HT1080 (cell line): Measurements from ENCODE around the gene WNT9A. TPM values are rescaled to one million over a fixed set of nuclear protein-coding genes. Genes with fewer than 3 reads are reported as not detected.
"Not testable (repeated sequence)": the region's sequence is repeated elsewhere in the genome, so short reads cannot be mapped to it uniquely, and the experiment has no call there.

Experiments
- DNase-seq: peaks from one replicate; pipeline ENCODE4 v3.0.0-alpha.2; 2015; ENCODE audit warnings: low read depth
- small RNA-seq: library from RNA; depleted of rRNA; stranded (forward); fragments of <200 nt; gene quantifications from one replicate; pipeline ENCODE3, GENCODE V24; 2014
- total RNA-seq: library from RNA; depleted of rRNA; stranded (reverse); fragments of >200 nt; shearing (Covaris generic); gene quantifications from 2 replicates; pipeline ENCODE4 v1.2.3, GENCODE V29; 2014; rRNA removed

The WNT9A gene
- total RNA-seq, 1 experiment from 2014 or later, result 0.68 TPM

DNA sequence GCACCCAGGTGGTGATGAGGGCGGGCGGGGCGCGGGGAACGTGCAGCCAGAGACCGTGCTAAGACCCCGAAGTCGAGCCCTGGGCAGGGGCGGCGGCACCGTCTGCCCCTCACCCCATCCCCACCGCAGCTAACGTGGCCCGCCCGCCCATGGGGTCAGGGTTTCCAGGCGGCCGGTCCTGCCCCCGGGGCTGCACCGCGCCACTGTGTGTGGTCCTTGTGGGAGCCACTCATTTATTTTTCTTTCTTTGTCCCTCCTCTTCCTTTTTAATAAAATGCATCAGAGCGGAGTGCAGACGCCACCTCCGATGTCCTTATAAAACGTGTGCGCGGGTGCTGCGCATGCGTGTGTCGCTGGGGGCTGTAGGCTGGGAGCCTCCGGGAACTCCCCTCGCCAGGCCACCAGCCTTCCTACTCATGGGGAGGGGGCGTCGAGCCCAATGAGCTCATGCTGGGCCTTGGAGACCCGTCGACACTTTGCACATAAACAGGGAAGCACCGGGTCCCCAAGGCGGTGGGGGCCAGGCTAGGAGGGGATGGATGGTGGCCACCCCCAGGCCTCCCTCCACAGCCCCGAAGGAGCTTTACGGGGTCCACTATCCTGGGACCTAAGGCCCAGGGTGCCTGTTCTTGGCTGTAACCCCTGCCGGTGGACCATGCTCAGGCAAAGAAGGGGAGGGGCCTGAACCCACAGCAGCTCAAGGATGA, 59.9 kb downstream of the WNT9A start:
- no peak for DNase-seq

GRCh38 chr1:227886993-227887696, 60.6 kb downstream of the WNT9A start:
- no peak for DNase-seq

DNA sequence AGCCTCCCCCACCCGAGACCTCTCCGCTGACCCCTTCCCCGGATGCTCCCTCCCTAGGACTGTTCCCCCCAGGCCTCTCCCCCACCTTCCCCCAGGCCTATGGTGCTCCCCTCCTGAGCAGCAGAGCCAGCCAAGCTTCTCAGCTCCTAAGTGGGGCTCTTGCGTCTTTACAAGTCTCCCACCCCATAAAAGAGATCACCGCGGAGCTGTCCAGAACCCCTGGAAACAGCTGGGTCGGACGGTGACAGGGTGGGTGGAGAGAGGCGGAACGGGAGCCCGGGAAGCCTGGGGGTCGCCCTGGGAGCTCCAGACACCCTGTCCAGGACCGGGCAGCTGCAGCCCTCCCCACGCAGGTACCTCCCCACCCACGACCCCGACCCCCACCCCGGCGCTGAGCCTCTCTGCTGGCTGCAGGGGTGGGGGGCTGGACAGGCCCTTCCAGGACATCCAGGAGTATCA, 61.2 kb downstream of the WNT9A start:
- DNase-seq, result no peak

DNA sequence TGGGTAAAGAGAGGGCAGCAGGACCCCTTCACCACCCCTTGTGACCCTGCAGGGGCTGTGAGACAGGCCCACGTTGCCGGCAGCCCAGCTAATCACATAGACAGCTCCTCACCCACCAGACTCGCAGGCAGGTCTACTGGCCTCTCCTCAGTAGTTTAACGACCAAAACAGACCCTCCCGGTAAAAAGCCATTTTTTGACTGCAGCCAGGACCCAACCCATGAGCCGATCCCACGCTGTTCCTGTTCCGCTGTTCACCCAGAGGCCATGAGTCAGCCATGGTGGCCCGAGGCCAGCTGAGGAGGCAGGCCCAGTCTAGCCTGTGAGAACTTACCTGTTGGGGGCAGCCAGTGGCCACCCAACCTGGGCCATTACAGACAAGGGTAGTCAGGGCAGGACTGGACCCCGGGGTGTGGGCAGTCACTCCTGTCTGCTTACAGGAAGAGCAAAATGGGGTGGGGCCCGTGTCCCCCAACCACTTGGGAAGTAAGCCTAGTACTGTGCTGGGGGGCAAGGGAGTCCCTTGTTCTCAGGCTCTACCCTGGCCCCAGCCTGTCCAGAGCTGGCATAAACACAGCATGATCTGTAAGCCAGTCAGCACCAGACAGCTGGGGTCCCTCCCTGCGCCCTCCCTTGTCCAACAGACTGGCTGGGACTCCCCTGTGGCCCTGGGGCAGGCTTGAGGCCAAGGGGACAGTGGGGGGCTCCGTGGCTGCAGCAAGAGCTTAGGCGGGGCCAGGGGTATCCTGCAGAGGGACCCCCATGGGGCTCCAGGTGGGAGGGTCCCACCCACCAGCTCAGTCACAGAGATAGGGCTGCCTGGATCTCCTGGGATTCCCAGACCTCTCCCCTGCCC, 61.9 kb downstream of the WNT9A start:
- peak; percentile 53 for DNase-seq

- DNase-seq, result no peak
These were observed 62.5 kb downstream of the WNT9A start for GRCh38 chr1:227885135-227885647.

GRCh38 chr1:227884370-227885134, 63.2 kb downstream of the WNT9A start:
- no peak for DNase-seq

GRCh38 chr1:227883641-227884301, 64.0 kb downstream of the WNT9A start:
- no peak for DNase-seq

DNA sequence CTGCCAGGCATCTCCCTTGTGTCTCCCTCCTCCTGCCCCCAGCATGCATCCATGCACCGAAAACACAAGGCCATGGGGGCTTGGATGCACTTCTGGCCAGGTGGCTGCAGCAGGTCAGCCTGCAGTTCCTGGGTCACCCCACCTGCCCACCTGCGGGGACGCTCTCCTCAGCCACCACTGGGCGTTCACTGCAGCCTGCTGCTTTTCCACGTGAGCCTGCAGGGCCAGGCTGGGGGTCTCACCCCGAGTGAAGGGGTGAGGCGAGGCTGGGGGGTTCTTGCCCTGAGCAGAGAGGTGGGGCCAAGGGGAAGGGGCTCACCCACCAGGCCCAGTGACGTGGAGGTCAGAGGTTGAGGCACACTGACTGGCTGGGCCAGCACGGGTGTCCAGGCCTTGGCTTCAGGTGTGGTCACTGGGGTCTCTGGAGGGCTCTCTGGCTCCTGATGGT, 64.6 kb downstream of the WNT9A start:
- no peak for DNase-seq

DNA sequence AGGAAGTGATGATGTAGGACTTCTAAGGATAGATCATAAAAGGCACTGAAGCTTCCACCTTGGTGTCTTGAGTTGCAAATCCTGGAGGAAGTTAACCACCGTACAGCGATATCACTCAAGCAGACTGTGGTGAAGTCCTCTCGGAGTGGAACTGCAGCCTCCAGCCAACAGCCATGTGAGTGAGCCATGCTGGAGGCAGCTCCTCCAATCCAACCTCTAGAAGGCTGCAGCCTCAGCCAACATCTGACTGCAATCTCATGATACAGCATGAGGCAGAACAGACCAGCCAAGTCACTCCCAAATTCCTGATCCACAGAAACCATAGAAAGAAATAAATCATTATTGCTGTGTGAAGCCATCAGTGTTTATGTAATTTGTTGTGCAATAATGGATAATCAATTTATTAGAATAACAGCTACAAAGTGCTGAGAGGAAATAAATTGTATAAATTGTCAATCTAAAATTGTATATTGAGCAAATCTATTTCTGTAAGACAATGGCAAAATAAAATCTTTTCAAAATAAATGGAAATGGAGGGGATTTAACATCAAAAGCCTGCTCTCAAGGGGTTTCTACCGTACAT, 67.3 kb downstream of the WNT9A start:
- DNase-seq, result no peak

GRCh38 chr1:227877810-227878209, 69.9 kb downstream of the WNT9A start:
- not testable (repeated sequence) for DNase-seq

DNA sequence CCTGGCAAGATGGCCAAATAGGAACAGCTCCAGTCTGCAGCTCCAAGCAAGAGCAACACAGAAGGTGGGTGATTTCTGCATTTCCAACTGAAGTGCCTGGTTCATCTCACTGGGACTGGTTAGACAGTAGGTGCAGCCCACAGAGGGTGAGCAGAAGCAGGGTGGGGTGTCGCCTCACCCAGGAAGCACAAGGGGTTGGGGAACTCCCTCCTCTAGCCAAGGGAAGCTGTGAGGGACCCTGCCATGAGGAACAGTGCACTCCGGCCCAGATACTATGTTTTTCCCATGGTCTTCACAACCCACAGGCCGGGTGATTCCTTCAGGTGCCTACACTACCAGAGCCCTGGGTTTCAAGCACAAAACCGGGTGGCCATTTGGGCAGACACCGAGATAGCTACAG, 75.8 kb downstream of the WNT9A start:
- DNase-seq, result not testable (repeated sequence)

- DNase-seq, result no peak
These were observed 77.4 kb downstream of the WNT9A start for GRCh38 chr1:227870366-227870765.

DNA sequence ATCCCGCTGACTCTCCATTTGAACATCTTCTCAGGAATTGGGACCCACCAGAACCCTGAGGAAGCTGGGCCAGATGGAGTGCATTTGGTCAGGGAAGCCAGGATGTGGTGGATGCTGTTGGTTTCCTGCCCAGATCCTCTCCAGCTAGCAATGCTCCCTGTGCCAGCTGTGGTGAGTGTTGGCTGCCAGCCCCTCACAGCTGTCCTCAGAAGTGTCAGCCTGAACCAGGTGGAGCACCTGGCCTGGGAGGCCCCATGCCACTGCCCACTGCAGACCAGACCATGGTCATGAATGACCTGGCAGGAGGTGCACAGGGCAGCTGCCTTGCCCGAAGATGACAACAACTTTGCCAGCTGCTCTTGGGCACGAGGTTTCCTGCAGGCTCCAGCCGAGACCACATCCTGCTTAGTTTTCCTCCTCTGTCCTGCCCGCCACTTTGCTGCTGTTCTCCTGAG, 77.9 kb downstream of the WNT9A start:
- DNase-seq, result peak; percentile 80

- peak; percentile 54 for DNase-seq
These were observed 78.4 kb downstream of the WNT9A start for GRCh38 chr1:227869279-227869842.

Small RNAs within 50 kb of the gene (small RNA-seq; reads per million reads assigned to genes)
- gene MIR5008, result not detected
- not detected for gene SEPT14P17

Other genes starting within 250 kb of the WNT9A start
- gene JMJD4, start 212.6 kb downstream of the WNT9A start, total RNA-seq, result 37.7 and 47.6 TPM in 2 replicates
- gene SNAP47, start 212.5 kb downstream of the WNT9A start, total RNA-seq, result 43.6 and 47.0 TPM in 2 replicates
- gene PRSS38, start 132.3 kb downstream of the WNT9A start, total RNA-seq, result not detected in 2 replicates
- gene WNT3A, start 59.1 kb upstream of the WNT9A start, total RNA-seq, result not detected in 2 replicates
- 240 and 355 TPM in 2 replicates for gene ARF1, start 134.8 kb upstream of the WNT9A start, total RNA-seq
- 18.5 and 19.7 TPM in 2 replicates for gene C1orf35, start 155.4 kb upstream of the WNT9A start, total RNA-seq
- gene MRPL55, start 161.4 kb upstream of the WNT9A start, total RNA-seq, result 53.8 and 73.2 TPM in 2 replicates
- 208 and 294 TPM in 2 replicates for gene GUK1, start 192.3 kb upstream of the WNT9A start, total RNA-seq
- gene GJC2, start 202.0 kb upstream of the WNT9A start, total RNA-seq, result 0.10 and 0.31 TPM in 2 replicates
- gene IBA57, start 217.9 kb upstream of the WNT9A start, total RNA-seq, result 6.1 and 8.4 TPM in 2 replicates